NCI-H2107 treated with DMSO at 0.1 percent for 48 hours (cell line): ENCODE data around the gene SCLY.
"Not testable (repeated sequence)": the region's sequence is repeated elsewhere in the genome, so short reads cannot be mapped to it uniquely, and the experiment has no call there.

ENCODE experiments used
- DNase-seq: peaks from one replicate; lab custom pipeline; 2025; ENCODE audit not compliant: unreplicated experiment; lab: John Stamatoyannopoulos, UW

Gene SCLY, protein sequence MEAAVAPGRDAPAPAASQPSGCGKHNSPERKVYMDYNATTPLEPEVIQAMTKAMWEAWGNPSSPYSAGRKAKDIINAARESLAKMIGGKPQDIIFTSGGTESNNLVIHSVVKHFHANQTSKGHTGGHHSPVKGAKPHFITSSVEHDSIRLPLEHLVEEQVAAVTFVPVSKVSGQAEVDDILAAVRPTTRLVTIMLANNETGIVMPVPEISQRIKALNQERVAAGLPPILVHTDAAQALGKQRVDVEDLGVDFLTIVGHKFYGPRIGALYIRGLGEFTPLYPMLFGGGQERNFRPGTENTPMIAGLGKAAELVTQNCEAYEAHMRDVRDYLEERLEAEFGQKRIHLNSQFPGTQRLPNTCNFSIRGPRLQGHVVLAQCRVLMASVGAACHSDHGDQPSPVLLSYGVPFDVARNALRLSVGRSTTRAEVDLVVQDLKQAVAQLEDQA

DNA sequence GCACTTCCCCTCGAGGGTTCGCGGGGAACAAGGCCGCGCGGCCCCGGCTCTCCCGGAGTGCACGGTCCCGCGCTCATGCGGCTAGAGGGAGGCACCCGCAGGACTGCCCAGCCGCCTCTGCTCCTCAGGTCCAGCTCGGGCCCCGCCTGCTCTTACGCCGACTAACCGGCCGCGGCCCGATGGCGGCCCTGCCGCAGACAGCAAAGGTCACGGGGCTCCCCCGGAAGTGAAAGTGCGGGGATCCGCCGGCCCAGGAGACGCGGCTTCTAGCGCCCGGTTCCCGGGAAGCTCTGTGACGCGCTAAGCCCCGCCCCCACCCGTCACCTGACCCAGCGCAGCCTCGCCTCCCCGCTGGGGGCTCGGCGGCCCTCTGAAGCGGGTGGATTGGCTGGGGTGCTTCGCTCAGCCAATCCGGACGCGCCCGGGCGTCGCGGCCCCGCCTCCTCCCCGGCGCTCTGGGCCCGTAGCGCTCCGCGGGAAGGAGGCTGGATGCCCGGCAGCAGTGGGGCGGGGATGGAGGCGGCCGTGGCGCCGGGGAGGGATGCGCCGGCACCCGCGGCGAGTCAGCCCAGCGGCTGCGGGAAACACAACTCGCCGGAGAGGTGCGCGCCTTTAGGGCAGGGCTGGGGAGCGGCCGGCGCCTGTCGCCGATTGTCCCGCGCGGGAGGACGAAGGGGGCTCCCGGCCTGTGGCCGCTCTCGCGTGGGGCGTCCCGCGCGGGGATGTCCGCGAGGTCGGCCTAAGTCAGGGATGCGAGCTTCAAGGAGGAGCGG lies at the start of gene SCLY:
SCLY (plus strand) TSS at position 460 of the 773 bp plus-strand sequence; CDS start at position 514, 54 bp downstream.
- DNase-seq, result peak; percentile 79

- DNase-seq, result no peak
Observed at GRCh38 chr2:238013806-238014205, 47.0 kb upstream of the SCLY start.

GRCh38 chr2:238015705-238016104 lies 45.1 kb upstream of the SCLY start:
- DNase-seq, result no peak

GRCh38 chr2:238016526-238016925 lies 44.3 kb upstream of the SCLY start:
- DNase-seq, result no peak

- no peak for DNase-seq
Observed at GRCh38 chr2:238019962-238020361, 40.8 kb upstream of the SCLY start.

DNA sequence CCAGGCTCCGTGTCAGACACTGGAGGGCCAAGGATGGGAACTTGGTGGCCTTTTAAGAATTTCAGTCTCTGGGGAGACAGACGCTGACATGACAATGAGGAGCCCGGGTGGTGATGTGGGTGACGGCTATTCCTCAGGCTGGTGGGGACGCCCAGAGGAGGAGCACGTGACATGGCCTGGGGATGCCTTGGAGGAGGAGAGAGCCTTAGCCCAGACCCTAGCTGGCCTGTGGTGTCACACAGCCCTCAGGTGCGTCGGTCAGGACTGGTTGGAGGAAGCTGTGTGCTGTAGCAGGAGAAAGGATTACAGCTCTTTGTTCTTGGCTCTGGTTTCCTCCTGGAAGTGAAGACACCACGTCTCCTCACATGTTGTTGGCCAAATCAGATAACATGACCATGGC lies 40.0 kb upstream of the SCLY start:
- no peak for DNase-seq

DNA sequence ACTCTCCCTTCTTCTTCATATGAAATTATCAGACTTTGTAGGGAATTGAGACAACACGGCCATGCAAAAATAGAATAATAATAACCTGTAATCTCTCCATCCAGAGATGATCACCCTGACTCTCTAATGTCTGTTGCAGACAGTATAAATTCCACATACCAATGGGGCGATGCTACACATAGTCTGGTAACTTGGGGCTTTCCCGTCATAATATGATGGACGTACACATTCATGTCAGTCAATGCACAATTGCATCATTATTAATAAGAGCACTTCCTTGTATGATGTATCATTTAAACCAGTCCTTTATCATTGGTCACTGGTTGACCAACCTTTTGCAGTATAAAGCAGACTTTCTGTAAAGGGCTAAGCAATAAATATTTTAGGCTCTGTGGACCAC lies 39.5 kb upstream of the SCLY start:
- DNase-seq, result no peak

GRCh38 chr2:238022594-238023157 lies 38.1 kb upstream of the SCLY start:
- no peak for DNase-seq

DNA sequence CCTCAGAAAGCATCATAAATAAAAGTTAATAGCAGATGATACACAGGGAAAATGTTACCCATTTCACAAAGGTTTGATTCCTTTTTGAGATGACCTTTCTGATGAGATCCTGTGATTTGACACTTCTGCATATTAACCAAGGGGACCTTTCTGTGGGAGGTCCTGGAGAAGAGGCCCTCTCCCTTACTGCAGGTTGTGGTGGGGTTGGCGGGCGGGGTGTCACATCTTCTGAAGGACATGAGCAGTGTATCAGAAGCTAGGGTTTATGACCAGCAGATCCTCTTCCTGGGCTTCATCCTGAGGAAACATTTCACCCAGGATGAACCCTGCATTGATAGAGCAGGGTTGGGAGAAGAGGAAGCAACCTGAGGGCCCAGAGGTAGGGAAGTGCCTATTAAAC lies 37.2 kb upstream of the SCLY start:
- no peak for DNase-seq

- DNase-seq, result no peak
Observed at GRCh38 chr2:238024986-238025385, 35.8 kb upstream of the SCLY start.

DNA sequence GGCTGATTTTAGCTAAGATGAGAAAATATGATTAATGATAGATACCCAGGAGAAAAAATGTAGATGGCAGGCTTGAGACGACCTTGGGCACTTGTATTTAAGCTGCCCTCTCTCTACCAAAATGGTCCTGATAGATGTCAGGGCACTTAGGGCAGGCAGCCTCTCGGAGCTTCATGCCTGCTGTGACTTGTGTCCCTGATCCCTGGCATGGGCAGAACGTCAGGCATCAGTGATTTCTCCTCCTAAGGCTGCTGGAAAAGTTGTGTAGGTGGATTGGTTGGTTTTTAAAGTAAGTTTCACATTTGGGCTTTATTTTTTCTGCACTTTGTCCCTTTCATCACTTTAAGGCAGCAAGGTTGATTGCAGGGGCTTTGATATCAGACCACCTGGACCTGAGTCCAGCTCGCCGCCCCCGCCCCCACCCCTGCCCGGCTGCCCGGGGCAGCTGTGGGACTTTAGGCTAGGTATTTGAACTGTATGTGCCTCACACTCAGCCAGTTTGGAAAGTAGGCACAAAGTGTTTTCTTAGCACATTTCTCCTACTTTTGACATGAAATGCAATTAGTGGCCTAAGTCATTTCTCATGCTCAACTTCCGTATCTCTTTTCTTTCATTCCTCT lies 35.0 kb upstream of the SCLY start:
- no peak for DNase-seq

DNA sequence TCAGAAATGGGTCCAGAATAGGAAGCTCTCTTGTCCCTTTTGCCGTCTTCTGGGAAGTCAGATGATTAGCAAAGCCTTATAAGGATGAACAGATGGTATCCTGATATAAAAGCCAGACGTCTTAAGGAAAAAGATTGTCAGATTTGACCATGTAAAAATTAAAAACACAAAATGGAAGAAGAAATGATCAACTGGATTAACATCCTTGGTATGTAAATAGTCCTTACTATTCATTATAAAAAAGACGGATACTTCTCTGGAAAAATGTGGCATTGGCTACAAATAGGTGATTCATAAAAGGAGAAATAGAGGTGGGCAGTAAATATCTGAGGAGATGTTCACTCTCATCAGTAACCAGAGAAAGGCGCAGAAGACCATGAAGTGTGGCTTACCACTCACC lies 33.7 kb upstream of the SCLY start:
- no peak for DNase-seq

DNA sequence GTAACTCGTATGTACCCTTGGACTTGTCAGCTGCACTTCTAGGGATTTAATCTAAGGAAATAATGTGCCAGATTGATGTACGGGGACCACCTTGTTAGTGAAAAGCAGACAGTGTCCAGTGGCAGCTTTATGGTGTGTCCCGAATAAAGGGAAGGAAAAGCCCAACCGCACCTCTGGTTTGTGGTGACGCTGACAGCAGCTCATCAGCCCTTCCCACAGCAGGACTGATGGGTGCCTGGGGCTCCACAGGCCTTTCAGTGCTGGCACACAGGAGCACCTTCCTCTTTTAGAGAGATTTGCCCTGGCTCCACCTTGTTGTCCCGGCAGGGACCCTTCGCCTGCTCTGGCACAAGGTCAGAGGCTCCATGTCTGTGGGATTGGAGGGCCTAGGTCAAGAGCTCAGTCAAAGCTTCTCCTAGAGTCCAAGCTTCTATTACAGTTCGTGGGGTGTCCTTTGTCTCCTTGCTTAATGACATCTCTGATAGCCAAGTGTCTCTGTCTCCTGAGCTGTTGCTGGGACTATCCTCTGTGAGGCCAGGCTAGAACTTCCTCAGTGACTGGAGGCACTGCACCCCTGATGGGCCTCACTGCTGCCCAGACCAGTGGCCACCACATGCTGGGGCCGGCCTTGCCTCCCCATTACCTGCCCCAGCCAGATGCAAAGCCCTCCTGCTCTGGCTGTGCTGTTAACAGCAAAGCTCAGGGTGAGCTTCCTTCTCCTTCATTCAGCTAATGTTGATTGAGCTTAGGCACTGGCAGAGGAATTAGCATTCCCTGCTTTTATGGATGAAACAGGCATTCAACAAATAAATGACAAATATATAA lies 33.0 kb upstream of the SCLY start:
- no peak for DNase-seq

- DNase-seq, result no peak
Observed at GRCh38 chr2:238029853-238030252, 30.9 kb upstream of the SCLY start.

DNA sequence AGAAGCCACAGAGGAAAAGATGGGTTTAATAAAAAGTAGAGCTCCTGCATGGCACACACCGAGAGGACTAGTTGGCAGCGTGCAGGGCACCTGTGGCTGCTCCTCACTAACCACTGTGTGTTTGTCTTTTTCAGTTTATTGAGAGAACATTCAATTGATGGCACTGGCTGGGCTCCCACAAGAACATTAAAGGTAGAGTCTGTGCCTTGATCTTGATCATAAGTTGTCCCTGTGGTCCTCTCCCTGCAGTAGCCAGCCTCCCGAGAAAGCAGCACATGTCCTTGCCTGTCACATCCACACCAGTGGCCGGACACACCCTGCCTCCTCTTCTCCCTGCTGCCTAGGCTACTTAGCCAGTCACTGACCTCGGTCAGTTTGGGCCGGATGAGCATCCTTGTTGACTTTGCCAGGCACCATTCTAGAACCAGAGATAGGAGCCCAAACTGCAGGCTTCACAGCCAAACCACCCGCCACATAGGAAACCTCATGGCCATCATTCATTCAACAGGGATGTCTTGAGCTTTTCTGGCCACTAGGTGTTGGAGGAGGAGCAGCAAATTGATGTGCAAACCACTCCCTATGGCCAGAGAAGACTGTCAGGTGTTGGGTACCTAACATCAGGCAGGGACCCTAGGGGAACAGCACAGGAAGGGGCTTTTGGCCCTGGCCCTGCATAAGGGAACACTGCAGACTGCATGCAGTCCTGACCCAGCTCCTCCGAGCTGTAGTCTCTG lies 30.2 kb upstream of the SCLY start:
- no peak for DNase-seq

DNA sequence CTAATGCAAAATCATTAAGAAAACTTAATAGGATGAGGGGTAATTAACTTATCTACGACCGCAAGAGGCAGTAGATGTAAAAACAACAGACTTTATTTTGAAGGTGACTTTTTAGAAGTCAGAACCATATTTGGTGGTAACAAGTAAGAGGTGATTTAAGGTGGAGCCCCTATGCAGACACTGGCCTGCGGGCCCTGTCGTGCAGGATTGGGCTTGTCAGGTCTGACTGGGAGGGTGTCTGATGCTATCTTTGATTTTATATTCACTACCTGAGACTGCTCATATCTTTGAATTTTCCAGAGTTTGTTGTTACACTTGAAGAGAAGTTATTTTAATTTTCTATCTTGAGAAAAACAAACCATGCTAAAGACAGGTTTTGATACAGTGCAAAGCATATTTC lies 29.1 kb upstream of the SCLY start:
- DNase-seq, result no peak

DNA sequence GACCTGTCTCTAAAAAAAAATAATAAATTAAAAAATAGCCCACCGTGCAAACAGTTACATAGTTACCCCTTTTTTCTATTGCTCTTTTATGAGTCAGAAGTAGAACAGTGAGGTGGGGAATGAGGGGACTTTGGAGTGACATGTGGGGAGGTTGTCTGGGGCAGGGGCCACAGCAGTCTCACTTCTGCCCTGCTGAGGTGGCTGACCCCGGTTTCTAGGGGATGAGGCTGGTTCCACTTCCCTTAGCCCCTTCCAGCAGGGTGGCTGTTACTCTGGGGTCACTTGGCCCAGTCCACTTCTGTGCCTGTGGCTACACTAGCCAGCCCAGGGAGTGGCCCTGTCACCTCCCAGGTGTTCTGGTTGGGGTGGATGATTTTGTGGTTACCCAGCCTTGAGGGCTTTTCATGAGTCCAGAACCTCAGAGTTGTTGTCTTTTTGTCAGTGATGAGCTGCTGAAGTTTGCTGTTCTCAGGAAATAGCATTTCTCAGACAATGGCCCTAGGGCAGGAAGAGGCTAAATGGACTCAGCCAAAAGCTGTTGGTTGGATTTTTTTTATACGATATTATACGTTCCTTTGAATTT lies 28.0 kb upstream of the SCLY start:
- DNase-seq, result no peak

GRCh38 chr2:238033991-238034390 lies 26.8 kb upstream of the SCLY start:
- not testable (repeated sequence) for DNase-seq

DNA sequence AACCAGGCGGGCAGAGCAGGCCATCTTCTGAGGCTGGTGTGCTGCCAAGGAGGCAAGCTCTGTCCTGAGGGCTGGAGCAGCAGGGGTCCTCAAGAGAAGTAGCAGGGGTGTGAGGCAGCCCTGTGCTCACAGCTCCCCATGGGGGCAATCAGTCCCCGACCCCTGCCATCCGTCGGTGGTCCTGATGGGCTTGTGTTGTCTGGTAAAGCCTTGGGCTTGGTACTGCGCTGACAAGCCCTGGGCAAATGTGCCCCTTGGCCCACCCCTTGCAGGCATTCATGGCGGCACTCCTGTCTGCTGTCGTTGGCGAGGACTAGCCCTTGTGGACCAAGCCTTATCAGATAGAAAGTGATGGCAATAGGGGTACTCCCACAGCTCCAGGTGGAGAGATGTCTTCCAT lies 22.6 kb upstream of the SCLY start:
- no peak for DNase-seq

- no peak for DNase-seq
Observed at GRCh38 chr2:238039151-238039550, 21.6 kb upstream of the SCLY start.
